Liver (tissue), 3 donors: ENCODE measurements around the gene ARSB.

Source experiments
- CTCF ChIP-seq: fragments of 150-350 bp; IDR thresholded peaks from 2 replicates; pipeline ENCODE4 v1.5.1; 2017; ENCODE audit warnings: improper control_type of control experiment, low read depth, low read length; ENCODE audit not compliant: missing input control
- EGR1 ChIP-seq, 2 donors: IDR thresholded peaks; 2 replicates each; pipeline ENCODE4 v1.6.1; 2016 to 2018; ENCODE audit warnings: antibody characterized with exemption in 2 of 2, low read depth in 2 of 2
- JUND ChIP-seq, 2 donors: IDR thresholded peaks; 2 replicates each; pipeline ENCODE4 v1.6.1; 2016; ENCODE audit warnings: antibody characterized with exemption in 2 of 2
- NR2F2 ChIP-seq: IDR thresholded peaks from 2 replicates; pipeline ENCODE4 v1.6.1; 2016; ENCODE audit warnings: antibody characterized with exemption
- RAD21 ChIP-seq, 2 donors: IDR thresholded peaks; 2 replicates each; pipeline ENCODE4 v1.6.1; 2016; ENCODE audit warnings: antibody characterized with exemption in 2 of 2, mild to moderate bottlenecking in 2 of 2
- REST ChIP-seq: IDR thresholded peaks from 2 replicates; pipeline ENCODE4 v1.6.1; 2016; ENCODE audit warnings: antibody characterized with exemption, mild to moderate bottlenecking
- RXRA ChIP-seq, 2 donors: IDR thresholded peaks; 2 replicates each; pipeline ENCODE4 v1.6.1; 2017 to 2018; ENCODE audit warnings: antibody characterized with exemption in 2 of 2, mild to moderate bottlenecking in 1 of 2
- SP1 ChIP-seq: IDR thresholded peaks from 2 replicates; pipeline ENCODE4 v1.6.1; 2018; ENCODE audit warnings: antibody characterized with exemption, mild to moderate bottlenecking
- TAF1 ChIP-seq: conservative IDR thresholded peaks from 2 replicates; pipeline ENCODE4 v1.6.1; 2016; ENCODE audit warnings: antibody characterized with exemption, mild to moderate bottlenecking
- YY1 ChIP-seq: IDR thresholded peaks from 2 replicates; pipeline ENCODE4 v1.6.1; 2016; ENCODE audit warnings: antibody characterized with exemption, mild to moderate bottlenecking
- ZBTB33 ChIP-seq: IDR thresholded peaks from 2 replicates; pipeline ENCODE4 v1.6.1; 2016; ENCODE audit warnings: antibody characterized with exemption
- donor health status: healthy.
- donor health status: healthy.

GRCh38 chr5:78899922-78900362 lies 85.2 kb downstream of the ARSB start:
- TF ChIP-seq CTCF, result peak; percentile 80
- no peak for TF ChIP-seq REST
- TF ChIP-seq TAF1, result no peak
- no peak for TF ChIP-seq YY1
- no peak for TF ChIP-seq ZBTB33
- no peak for TF ChIP-seq RXRA (IDR thresholded peaks at IDR 0.05)
- peak; percentile 90 to 95 for TF ChIP-seq RAD21 (IDR thresholded peaks at IDR 0.05)
- no peak for TF ChIP-seq SP1
- no peak for TF ChIP-seq JUND (IDR thresholded peaks at IDR 0.05)
- TF ChIP-seq NR2F2, result no peak
- TF ChIP-seq EGR1 (IDR thresholded peaks at IDR 0.05; ENCODE audit: low read depth in 2 of 2), result no peak
